ENCODE measurements around the gene CIAO3. TPM values are rescaled to one million over a fixed set of nuclear protein-coding genes. Genes with fewer than 3 reads are reported as not detected.
"Not testable (repeated sequence)": the region's sequence is repeated elsewhere in the genome, so short reads cannot be mapped to it uniquely, and the experiment has no call there.

Gene CIAO3
- total and polyA plus RNA-seq, 3 donors from 2014 or later = 28.9 to 59.0 (median 58.0) TPM

DNA sequence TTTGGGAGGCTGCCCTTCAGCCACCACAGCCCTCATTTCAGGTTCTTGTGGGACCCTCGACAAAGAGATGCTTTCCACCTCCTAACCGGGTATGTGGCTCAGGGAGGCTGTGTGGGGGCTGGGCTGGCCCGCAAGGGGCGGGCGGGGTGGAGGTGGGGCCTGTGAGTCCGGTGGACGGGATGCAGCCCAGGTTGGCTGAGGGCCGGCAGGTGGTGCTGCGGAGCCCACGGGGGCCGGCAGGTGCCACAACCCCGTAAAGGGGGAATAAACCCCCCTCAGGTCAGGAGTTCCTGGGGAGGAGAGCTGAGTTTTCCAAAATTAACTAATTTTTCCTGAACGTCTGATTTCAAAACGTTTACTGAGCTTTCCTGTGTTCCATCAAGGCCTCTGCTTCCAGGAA is 4.9 kb upstream of the CIAO3 start:
- no peak for DNase-seq

DNA sequence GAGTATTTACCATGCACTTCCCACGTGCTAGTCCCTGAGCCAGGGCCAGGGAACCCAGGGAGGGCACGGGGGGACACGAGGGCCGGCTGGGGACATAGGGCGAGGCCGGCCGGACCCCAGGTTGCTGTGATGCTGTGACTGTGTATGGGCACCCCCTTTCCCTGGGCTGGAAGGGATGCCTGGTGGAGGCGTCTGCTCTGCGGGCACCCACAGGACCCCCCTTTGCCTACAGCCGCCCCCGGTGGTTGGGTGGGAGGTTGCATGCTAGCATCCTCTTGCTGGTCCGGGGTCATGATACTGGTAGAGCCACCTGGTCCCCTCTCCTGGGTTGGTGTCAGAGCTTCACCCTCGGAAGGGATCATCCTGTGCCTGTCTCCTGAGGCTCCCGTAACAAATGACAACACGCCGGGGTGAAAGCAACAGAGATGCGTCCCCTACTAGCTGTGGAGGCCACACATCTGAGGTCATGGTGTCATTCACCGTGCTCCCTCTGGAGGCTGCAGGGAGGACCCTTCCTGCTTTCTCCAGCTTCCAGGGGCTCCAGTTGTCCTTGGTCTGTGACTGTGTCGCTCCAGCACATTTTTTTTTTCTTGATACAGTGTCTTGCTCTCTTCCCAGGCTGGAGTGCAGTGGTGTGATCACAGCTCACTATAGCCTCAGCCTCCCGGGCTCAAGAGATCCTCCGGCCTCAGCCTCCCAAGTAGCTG is 3.1 kb upstream of the CIAO3 start:
- 83 to 84% methylated on average over 3 to 21 of the region's 21 CpGs for WGBS, 2 donors
- Histone ChIP-seq H3K27ac (no peak overlapping the region), H3K27me3 (no peaks in the 10 kb centered on the region), H3K4me3 (no peak overlapping the region), H3K4me1 (peaks cover 14% of the 10 kb centered on the region), H3K36me3 (ENCODE audit: low read depth, missing control alignments) (no peaks in the 10 kb centered on the region), H3K9me3 (no peaks in the 10 kb centered on the region)
- TF ChIP-seq, protein P1, sequence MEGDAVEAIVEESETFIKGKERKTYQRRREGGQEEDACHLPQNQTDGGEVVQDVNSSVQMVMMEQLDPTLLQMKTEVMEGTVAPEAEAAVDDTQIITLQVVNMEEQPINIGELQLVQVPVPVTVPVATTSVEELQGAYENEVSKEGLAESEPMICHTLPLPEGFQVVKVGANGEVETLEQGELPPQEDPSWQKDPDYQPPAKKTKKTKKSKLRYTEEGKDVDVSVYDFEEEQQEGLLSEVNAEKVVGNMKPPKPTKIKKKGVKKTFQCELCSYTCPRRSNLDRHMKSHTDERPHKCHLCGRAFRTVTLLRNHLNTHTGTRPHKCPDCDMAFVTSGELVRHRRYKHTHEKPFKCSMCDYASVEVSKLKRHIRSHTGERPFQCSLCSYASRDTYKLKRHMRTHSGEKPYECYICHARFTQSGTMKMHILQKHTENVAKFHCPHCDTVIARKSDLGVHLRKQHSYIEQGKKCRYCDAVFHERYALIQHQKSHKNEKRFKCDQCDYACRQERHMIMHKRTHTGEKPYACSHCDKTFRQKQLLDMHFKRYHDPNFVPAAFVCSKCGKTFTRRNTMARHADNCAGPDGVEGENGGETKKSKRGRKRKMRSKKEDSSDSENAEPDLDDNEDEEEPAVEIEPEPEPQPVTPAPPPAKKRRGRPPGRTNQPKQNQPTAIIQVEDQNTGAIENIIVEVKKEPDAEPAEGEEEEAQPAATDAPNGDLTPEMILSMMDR (IDR thresholded peaks at IDR 0.05) = peak in 1 of 3 experiments; percentile 6
- TF ChIP-seq POLR2A (IDR thresholded peaks at IDR 0.05) = no peak
- intact Hi-C loops (cut with DNase I; ENCODE audit: low total_unique reads) = no loop called here
- DNase-seq = no peak

More for the DNA sequence above, 4.9 kb upstream of the CIAO3 start:
- WGBS, 2 donors = 28 to 31% methylated on average over 4 to 14 of the region's 14 CpGs
- no peak overlapping the region for H3K27ac ChIP-seq
- no peaks in the 10 kb centered on the region for H3K27me3 ChIP-seq
- H3K4me3 ChIP-seq = no peak overlapping the region
- intact Hi-C loops (cut with DNase I; ENCODE audit: low total_unique reads) = no loop called here
- peaks cover 5% of the 10 kb centered on the region for H3K4me1 ChIP-seq
- TF ChIP-seq, protein P1 (IDR thresholded peaks at IDR 0.05) = no peak
- TF ChIP-seq POLR2A (IDR thresholded peaks at IDR 0.05) = no peak
- H3K9me3 ChIP-seq = no peaks in the 10 kb centered on the region
- no peaks in the 10 kb centered on the region for H3K36me3 ChIP-seq (ENCODE audit: low read depth, missing control alignments)

- H3K9me3 ChIP-seq; H3K27ac ChIP-seq; H3K27me3 ChIP-seq; intact Hi-C loops (cut with DNase I; ENCODE audit: low total_unique reads); H3K36me3 ChIP-seq (ENCODE audit: low read depth, missing control alignments); H3K4me3 ChIP-seq; DNase-seq: not testable (repeated sequence)
- peaks cover 14% of the 10 kb centered on the region for H3K4me1 ChIP-seq
- 80 to 83% methylated on average over 14 of the region's 14 CpGs for whole genome bisulfite sequencing, 2 donors
Measured at GRCh38 chr16:742894-743293, 2.1 kb upstream of the CIAO3 start.

DNA sequence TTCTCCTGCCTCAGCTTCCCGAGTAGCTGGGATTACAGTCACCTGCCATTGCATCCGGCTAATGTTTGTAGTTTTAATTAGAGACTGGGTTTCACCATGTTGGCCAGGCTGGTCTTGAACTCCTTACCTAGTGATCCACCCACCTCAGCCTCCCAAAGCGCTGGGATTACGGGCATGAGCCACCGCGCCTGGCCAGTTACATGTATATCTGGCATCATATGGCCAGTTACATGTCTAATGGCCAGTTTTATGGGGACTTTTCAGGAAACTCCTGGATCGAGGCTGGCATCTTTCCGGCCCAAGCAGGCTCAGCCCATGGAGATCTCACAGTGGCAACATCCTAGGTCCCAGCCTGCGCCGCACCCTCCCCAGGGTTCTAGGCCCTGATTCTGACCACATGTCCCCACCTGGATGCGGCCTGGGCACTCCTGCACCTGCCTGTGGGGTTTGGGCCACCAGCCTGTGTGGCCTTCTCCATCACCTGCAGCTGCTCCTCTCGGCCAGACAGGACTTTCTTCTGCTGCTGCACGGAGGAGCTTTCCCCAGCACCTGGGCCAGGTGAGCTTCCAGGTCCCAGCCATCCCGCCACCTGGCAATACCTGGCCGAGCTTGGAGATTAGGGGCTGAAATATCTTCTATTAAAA is 1.3 kb upstream of the CIAO3 start:
- no peak overlapping the region for H3K4me3 ChIP-seq
- no peaks in the 10 kb centered on the region for H3K9me3 ChIP-seq
- no peak for DNase-seq
- intact Hi-C loops (cut with DNase I; ENCODE audit: low total_unique reads) = loop anchor here (2.0 kb wide), 1 partner anchor 59 kb away; no protein-coding TSS in a partner anchor
- TF ChIP-seq POLR2A (IDR thresholded peaks at IDR 0.05) = no peak
- TF ChIP-seq, protein P1 (IDR thresholded peaks at IDR 0.05) = no peak
- H3K27ac ChIP-seq = no peak overlapping the region
- H3K4me1 ChIP-seq = peaks cover 14% of the 10 kb centered on the region
- WGBS, 2 donors = 67 to 84% methylated on average over 10 to 15 of the region's 15 CpGs
- no peaks in the 10 kb centered on the region for H3K36me3 ChIP-seq (ENCODE audit: low read depth, missing control alignments)
- H3K27me3 ChIP-seq = no peaks in the 10 kb centered on the region

DNA sequence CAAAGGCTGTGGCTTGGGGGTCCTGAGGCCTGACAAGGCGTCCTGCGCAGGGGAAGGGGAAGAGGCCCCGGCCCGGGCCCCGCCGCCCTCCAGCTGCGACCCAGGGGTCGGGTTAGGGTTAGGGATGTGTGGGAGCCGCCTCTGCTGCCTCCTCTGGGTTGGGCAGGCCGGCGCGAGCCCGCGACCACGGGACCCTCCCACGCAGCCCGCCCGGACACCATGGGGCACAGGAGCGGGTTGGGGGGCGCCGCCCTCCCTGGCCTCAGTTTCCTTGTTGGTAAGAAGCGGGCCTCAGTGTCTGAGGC is 386 bp downstream of the CIAO3 start:
- Histone ChIP-seq H3K9me3 (no peaks in the 10 kb centered on the region), H3K27ac (peak overlapping the region in 1 of 2 donors; percentile 19), H3K36me3 (ENCODE audit: low read depth, missing control alignments) (no peaks in the 10 kb centered on the region), H3K4me1 (peaks cover 14% of the 10 kb centered on the region), H3K27me3 (no peaks in the 10 kb centered on the region), H3K4me3 (peak overlapping the region; percentile 74 to 91)
- DNase-seq = no peak
- 0% methylated on average over 7 to 9 of the region's 22 CpGs for WGBS, 2 donors
- intact Hi-C loops (cut with DNase I; ENCODE audit: low total_unique reads) = loop anchor here (2.0 kb wide), 1 partner anchor 58 kb away; no protein-coding TSS in a partner anchor
- TF ChIP-seq, protein P1 (IDR thresholded peaks at IDR 0.05) = no peak
- no peak for TF ChIP-seq POLR2A (IDR thresholded peaks at IDR 0.05)

All from testis (tissue), 3 donors.